K562 (cell line): ENCODE data around the gene CITED2. TPM values are rescaled to one million over a fixed set of nuclear protein-coding genes. Genes with fewer than 3 reads are reported as not detected.

Experiments used
- CHD1 ChIP-seq: fragments of 200-600 bp; sonication (generic); IDR thresholded peaks from one replicate; pipeline ENCODE4 v1.6.1; 2012; ENCODE audit warnings: mild to moderate bottlenecking, moderate library complexity, low read length, inconsistent platforms
- CREM ChIP-seq: IDR thresholded peaks from 2 replicates; pipeline ENCODE4 v1.6.1; 2014; ENCODE audit warnings: antibody characterized with exemption, low read depth
- FOXA3 ChIP-seq, 2 experiments: fragments of 450-650 bp in 1 of 2; sonication (generic) in 1 of 2; formaldehyde crosslinking; IDR thresholded peaks in 1 of 2; conservative IDR thresholded peaks in 1 of 2; 2 replicates each; pipeline versions ENCODE4 v1.4.0 to v1.8.0; 2020 to 2022; ENCODE audit warnings: mild to moderate bottlenecking in 2 of 2, missing genetic modification reagents in 1 of 2
- MTF1 ChIP-seq: fragments of 250-450 bp; sonication (Bioruptor Pico); IDR thresholded peaks from 2 replicates; pipeline ENCODE4 v1.9.0; 2021; ENCODE audit warnings: moderate library complexity, mild to moderate bottlenecking, inconsistent platforms, borderline replicate concordance
- MYBL2 ChIP-seq, 2 experiments: fragments of 450-650 bp in 1 of 2; sonication (generic) in 1 of 2; formaldehyde crosslinking in 1 of 2; IDR thresholded peaks; 2 replicates each; pipeline versions ENCODE4 v1.6.1 to v1.8.1; 2017 to 2022; ENCODE audit warnings: borderline replicate concordance in 1 of 2, inconsistent platforms in 1 of 2, low read depth in 1 of 2, mild to moderate bottlenecking in 1 of 2, missing genetic modification reagents in 1 of 2, moderate library complexity in 1 of 2
- OTX1 ChIP-seq: fragments of 450-650 bp; formaldehyde crosslinking; IDR thresholded peaks from 2 replicates; pipeline ENCODE4 v1.4.0; 2022; ENCODE audit warnings: mild to moderate bottlenecking
- PCBP1 ChIP-seq: fragments of 200-400 bp; formaldehyde crosslinking; IDR thresholded peaks from 2 replicates; pipeline ENCODE4 v1.6.1; 2018; ENCODE audit warnings: mild to moderate bottlenecking, low read depth, low read length; ENCODE audit not compliant: poor library complexity, severe bottlenecking
- RAD21 ChIP-seq, 2 experiments: fragments of 250-450 bp in 1 of 2; fragments of 450-650 bp in 1 of 2; sonication (Bioruptor Pico) in 1 of 2; formaldehyde crosslinking in 1 of 2; IDR thresholded peaks in 1 of 2; conservative IDR thresholded peaks in 1 of 2; 2 replicates each; pipeline versions ENCODE4 v1.4.0 to v1.8.0; 2020 to 2022; ENCODE audit warnings: mild to moderate bottlenecking in 2 of 2, moderate library complexity in 1 of 2
- SIN3A ChIP-seq, 2 experiments: fragments of 150-350 bp in 1 of 2; IDR thresholded peaks; 2 replicates each; pipeline ENCODE4 v1.6.1; 2011 to 2016; ENCODE audit warnings: borderline replicate concordance in 2 of 2, low read depth in 2 of 2, low read length in 2 of 2, mild to moderate bottlenecking in 2 of 2, moderate library complexity in 2 of 2; ENCODE audit not compliant: control insufficient read depth in 1 of 2
- ZNF324 ChIP-seq: fragments of 250-450 bp; sonication (Bioruptor Pico); IDR thresholded peaks from 2 replicates; pipeline ENCODE4 v1.4.0; 2020; ENCODE audit warnings: mild to moderate bottlenecking
- ZNF384 ChIP-seq: IDR thresholded peaks from 2 replicates; pipeline ENCODE4 v1.6.1; 2012; ENCODE audit warnings: low read depth, low read length, improper control_type of control experiment
- ZNF699 ChIP-seq: fragments of 250-450 bp; sonication (Bioruptor Pico); IDR thresholded peaks from 2 replicates; pipeline ENCODE4 v1.8.0; 2021; ENCODE audit warnings: mild to moderate bottlenecking, moderate library complexity; ENCODE audit not compliant: insufficient replicate concordance
- polyA plus RNA-seq, 8 experiments: library from polyadenylated mRNA; depleted of rRNA in 4 of 8; stranded (reverse) in 5 of 8; unstranded in 3 of 8; fragments of >200 nt; fragmentation: Nextera tagmentation in 2 of 8; fragmentation: Illumina TruSeq in 1 of 8; extraction: Ambion mirVana in 2 of 8; extraction: Trizol in 1 of 8; gene quantifications; 2 replicates each; pipeline versions ENCODE4 v1.2.1 to v1.2.3, GENCODE V29; 2011 to 2014; ENCODE audit warnings: inconsistent platforms in 1 of 8, missing spikeins in 1 of 8
- total RNA-seq, 7 experiments: library from RNA; depleted of rRNA in 6 of 7; stranded (reverse); fragments of >200 nt in 6 of 7; fragmentation: Illumina TruSeq in 2 of 7; extraction: Trizol in 2 of 7; gene quantifications; 2 replicates each; pipeline versions ENCODE4 v1.2.1 to v1.2.3, GENCODE V29; 2011 to 2021; ENCODE audit warnings: low replicate concordance in 1 of 7
- TF ChIP-seq, protein P1 (sequence below): fragments of 200-600 bp; sonication (generic); IDR thresholded peaks from one replicate; pipeline ENCODE4 v1.6.1; 2012; ENCODE audit warnings: mild to moderate bottlenecking, low read depth, low read length, inconsistent platforms

Gene CITED2
- total and polyA plus RNA-seq, 9 of the 15 experiments (the other 6 are each of a cell fraction or from before 2014, with no cell fraction given) = 0.21 to 86.1 (median 17.5) TPM

GRCh38 chr6:139375226-139376016 lies 973 bp upstream of the CITED2 start (continued):
- TF ChIP-seq ZNF384 = peak; percentile 51; the same call in 1 of the 2 replicates
- no peak for TF ChIP-seq ZNF699 (CRISPR knock-in tag)
- TF ChIP-seq SIN3A (IDR thresholded peaks at IDR 0.05; ENCODE audit: borderline replicate concordance in 2 of 2, control insufficient read depth in 1 of 2, low read depth in 2 of 2, low read length in 2 of 2) = peak; percentile 39 to 73; a peak in 2 of 4 replicates
- peak; percentile 91 to 97 for TF ChIP-seq FOXA3 (CRISPR knock-in tag; conservative IDR thresholded peaks at IDR 0.05 in 1 of 2, IDR thresholded peaks at IDR 0.05 in 1 of 2)
- no peak for TF ChIP-seq PCBP1
- no peak for TF ChIP-seq ZNF324 (CRISPR knock-in tag)
- TF ChIP-seq MYBL2 (IDR thresholded peaks at IDR 0.05; ENCODE audit: low read depth) = no peak
- TF ChIP-seq MYBL2 (CRISPR knock-in tag; IDR thresholded peaks at IDR 0.05; ENCODE audit: borderline replicate concordance) = no peak
- TF ChIP-seq CHD1 = peak; percentile 94
- peak; percentile 38; the same call in 1 of the 2 replicates for TF ChIP-seq OTX1 (CRISPR knock-in tag)
- peak; percentile 65 to 72 for TF ChIP-seq RAD21 (CRISPR knock-in tag; conservative IDR thresholded peaks at IDR 0.05 in 1 of 2, IDR thresholded peaks at IDR 0.05 in 1 of 2)
- TF ChIP-seq, protein P1, sequence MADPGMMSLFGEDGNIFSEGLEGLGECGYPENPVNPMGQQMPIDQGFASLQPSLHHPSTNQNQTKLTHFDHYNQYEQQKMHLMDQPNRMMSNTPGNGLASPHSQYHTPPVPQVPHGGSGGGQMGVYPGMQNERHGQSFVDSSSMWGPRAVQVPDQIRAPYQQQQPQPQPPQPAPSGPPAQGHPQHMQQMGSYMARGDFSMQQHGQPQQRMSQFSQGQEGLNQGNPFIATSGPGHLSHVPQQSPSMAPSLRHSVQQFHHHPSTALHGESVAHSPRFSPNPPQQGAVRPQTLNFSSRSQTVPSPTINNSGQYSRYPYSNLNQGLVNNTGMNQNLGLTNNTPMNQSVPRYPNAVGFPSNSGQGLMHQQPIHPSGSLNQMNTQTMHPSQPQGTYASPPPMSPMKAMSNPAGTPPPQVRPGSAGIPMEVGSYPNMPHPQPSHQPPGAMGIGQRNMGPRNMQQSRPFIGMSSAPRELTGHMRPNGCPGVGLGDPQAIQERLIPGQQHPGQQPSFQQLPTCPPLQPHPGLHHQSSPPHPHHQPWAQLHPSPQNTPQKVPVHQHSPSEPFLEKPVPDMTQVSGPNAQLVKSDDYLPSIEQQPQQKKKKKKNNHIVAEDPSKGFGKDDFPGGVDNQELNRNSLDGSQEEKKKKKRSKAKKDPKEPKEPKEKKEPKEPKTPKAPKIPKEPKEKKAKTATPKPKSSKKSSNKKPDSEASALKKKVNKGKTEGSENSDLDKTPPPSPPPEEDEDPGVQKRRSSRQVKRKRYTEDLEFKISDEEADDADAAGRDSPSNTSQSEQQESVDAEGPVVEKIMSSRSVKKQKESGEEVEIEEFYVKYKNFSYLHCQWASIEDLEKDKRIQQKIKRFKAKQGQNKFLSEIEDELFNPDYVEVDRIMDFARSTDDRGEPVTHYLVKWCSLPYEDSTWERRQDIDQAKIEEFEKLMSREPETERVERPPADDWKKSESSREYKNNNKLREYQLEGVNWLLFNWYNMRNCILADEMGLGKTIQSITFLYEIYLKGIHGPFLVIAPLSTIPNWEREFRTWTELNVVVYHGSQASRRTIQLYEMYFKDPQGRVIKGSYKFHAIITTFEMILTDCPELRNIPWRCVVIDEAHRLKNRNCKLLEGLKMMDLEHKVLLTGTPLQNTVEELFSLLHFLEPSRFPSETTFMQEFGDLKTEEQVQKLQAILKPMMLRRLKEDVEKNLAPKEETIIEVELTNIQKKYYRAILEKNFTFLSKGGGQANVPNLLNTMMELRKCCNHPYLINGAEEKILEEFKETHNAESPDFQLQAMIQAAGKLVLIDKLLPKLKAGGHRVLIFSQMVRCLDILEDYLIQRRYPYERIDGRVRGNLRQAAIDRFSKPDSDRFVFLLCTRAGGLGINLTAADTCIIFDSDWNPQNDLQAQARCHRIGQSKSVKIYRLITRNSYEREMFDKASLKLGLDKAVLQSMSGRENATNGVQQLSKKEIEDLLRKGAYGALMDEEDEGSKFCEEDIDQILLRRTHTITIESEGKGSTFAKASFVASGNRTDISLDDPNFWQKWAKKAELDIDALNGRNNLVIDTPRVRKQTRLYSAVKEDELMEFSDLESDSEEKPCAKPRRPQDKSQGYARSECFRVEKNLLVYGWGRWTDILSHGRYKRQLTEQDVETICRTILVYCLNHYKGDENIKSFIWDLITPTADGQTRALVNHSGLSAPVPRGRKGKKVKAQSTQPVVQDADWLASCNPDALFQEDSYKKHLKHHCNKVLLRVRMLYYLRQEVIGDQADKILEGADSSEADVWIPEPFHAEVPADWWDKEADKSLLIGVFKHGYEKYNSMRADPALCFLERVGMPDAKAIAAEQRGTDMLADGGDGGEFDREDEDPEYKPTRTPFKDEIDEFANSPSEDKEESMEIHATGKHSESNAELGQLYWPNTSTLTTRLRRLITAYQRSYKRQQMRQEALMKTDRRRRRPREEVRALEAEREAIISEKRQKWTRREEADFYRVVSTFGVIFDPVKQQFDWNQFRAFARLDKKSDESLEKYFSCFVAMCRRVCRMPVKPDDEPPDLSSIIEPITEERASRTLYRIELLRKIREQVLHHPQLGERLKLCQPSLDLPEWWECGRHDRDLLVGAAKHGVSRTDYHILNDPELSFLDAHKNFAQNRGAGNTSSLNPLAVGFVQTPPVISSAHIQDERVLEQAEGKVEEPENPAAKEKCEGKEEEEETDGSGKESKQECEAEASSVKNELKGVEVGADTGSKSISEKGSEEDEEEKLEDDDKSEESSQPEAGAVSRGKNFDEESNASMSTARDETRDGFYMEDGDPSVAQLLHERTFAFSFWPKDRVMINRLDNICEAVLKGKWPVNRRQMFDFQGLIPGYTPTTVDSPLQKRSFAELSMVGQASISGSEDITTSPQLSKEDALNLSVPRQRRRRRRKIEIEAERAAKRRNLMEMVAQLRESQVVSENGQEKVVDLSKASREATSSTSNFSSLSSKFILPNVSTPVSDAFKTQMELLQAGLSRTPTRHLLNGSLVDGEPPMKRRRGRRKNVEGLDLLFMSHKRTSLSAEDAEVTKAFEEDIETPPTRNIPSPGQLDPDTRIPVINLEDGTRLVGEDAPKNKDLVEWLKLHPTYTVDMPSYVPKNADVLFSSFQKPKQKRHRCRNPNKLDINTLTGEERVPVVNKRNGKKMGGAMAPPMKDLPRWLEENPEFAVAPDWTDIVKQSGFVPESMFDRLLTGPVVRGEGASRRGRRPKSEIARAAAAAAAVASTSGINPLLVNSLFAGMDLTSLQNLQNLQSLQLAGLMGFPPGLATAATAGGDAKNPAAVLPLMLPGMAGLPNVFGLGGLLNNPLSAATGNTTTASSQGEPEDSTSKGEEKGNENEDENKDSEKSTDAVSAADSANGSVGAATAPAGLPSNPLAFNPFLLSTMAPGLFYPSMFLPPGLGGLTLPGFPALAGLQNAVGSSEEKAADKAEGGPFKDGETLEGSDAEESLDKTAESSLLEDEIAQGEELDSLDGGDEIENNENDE = no peak
- TF ChIP-seq CREM = peak; percentile 80
- no peak for TF ChIP-seq MTF1 (CRISPR knock-in tag)
